HL-60 (cell line): ENCODE results near the gene FOXA3.

Experiments
- DNase-seq, 2 experiments: peaks; one replicate each; pipeline ENCODE4 v3.0.0-alpha.2; 2010 to 2020; ENCODE audit warnings: low read depth in 1 of 2, low spot score in 1 of 2
- H3K27ac ChIP-seq: fragments of 250-450 bp; sonication (Bioruptor Pico); replicated peaks from 2 replicates; pipeline ENCODE4 v1.5.1; 2020; ENCODE audit warnings: mild to moderate bottlenecking, moderate library complexity
- H3K27me3 ChIP-seq: fragments of 250-450 bp; sonication (Bioruptor Pico); 2 replicates; pipeline ENCODE4 v1.5.1; 2021; ENCODE audit warnings: mild to moderate bottlenecking, moderate library complexity; ENCODE audit not compliant: insufficient read depth, poor library complexity, severe bottlenecking
- H3K4me3 ChIP-seq: replicated peaks from 2 replicates; pipeline ENCODE4 v1.5.1; 2011; ENCODE audit warnings: mild to moderate bottlenecking, control low read depth, low read length; ENCODE audit not compliant: insufficient read depth
- GABPA ChIP-seq: IDR thresholded peaks from 2 replicates; pipeline ENCODE4 v1.6.1; 2012; ENCODE audit warnings: low read depth
- POLR2AphosphoS5 ChIP-seq: IDR thresholded peaks from 2 replicates; pipeline ENCODE4 v1.6.1; 2012; ENCODE audit warnings: low read depth
- SPI1 ChIP-seq: IDR thresholded peaks from 2 replicates; pipeline ENCODE4 v1.6.1; 2012; ENCODE audit warnings: low read depth, mild to moderate bottlenecking, borderline replicate concordance
- TF ChIP-seq, protein P1 (sequence below): IDR thresholded peaks from one replicate; pipeline ENCODE4 v1.5.1; 2011; ENCODE audit warnings: low read length, control low read depth, inconsistent platforms; ENCODE audit not compliant: insufficient read depth
- TF ChIP-seq, protein P2 (sequence below): IDR thresholded peaks from 2 replicates; pipeline ENCODE4 v1.6.1; 2012; ENCODE audit warnings: low read depth; ENCODE audit not compliant: insufficient replicate concordance

FOXA3 gene

DNA sequence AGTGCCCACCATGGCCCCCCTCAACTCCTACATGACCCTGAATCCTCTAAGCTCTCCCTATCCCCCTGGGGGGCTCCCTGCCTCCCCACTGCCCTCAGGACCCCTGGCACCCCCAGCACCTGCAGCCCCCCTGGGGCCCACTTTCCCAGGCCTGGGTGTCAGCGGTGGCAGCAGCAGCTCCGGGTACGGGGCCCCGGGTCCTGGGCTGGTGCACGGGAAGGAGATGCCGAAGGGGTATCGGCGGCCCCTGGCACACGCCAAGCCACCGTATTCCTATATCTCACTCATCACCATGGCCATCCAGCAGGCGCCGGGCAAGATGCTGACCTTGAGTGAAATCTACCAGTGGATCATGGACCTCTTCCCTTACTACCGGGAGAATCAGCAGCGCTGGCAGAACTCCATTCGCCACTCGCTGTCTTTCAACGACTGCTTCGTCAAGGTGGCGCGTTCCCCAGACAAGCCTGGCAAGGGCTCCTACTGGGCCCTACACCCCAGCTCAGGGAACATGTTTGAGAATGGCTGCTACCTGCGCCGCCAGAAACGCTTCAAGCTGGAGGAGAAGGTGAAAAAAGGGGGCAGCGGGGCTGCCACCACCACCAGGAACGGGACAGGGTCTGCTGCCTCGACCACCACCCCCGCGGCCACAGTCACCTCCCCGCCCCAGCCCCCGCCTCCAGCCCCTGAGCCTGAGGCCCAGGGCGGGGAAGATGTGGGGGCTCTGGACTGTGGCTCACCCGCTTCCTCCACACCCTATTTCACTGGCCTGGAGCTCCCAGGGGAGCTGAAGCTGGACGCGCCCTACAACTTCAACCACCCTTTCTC lies 8.2 kb downstream of the FOXA3 start:
- no peak overlapping the region for H3K27ac ChIP-seq
- peaks cover 23% of the 10 kb centered on the region for H3K27me3 ChIP-seq
- no peak for DNase-seq
- H3K4me3 ChIP-seq: no peak overlapping the region
- TF ChIP-seq SPI1 (no peak), GABPA (no peak), POLR2AphosphoS5 (no peak)
- TF ChIP-seq, protein P1, sequence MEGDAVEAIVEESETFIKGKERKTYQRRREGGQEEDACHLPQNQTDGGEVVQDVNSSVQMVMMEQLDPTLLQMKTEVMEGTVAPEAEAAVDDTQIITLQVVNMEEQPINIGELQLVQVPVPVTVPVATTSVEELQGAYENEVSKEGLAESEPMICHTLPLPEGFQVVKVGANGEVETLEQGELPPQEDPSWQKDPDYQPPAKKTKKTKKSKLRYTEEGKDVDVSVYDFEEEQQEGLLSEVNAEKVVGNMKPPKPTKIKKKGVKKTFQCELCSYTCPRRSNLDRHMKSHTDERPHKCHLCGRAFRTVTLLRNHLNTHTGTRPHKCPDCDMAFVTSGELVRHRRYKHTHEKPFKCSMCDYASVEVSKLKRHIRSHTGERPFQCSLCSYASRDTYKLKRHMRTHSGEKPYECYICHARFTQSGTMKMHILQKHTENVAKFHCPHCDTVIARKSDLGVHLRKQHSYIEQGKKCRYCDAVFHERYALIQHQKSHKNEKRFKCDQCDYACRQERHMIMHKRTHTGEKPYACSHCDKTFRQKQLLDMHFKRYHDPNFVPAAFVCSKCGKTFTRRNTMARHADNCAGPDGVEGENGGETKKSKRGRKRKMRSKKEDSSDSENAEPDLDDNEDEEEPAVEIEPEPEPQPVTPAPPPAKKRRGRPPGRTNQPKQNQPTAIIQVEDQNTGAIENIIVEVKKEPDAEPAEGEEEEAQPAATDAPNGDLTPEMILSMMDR: no peak
- TF ChIP-seq, protein P2, sequence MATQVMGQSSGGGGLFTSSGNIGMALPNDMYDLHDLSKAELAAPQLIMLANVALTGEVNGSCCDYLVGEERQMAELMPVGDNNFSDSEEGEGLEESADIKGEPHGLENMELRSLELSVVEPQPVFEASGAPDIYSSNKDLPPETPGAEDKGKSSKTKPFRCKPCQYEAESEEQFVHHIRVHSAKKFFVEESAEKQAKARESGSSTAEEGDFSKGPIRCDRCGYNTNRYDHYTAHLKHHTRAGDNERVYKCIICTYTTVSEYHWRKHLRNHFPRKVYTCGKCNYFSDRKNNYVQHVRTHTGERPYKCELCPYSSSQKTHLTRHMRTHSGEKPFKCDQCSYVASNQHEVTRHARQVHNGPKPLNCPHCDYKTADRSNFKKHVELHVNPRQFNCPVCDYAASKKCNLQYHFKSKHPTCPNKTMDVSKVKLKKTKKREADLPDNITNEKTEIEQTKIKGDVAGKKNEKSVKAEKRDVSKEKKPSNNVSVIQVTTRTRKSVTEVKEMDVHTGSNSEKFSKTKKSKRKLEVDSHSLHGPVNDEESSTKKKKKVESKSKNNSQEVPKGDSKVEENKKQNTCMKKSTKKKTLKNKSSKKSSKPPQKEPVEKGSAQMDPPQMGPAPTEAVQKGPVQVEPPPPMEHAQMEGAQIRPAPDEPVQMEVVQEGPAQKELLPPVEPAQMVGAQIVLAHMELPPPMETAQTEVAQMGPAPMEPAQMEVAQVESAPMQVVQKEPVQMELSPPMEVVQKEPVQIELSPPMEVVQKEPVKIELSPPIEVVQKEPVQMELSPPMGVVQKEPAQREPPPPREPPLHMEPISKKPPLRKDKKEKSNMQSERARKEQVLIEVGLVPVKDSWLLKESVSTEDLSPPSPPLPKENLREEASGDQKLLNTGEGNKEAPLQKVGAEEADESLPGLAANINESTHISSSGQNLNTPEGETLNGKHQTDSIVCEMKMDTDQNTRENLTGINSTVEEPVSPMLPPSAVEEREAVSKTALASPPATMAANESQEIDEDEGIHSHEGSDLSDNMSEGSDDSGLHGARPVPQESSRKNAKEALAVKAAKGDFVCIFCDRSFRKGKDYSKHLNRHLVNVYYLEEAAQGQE: no peak

DNA sequence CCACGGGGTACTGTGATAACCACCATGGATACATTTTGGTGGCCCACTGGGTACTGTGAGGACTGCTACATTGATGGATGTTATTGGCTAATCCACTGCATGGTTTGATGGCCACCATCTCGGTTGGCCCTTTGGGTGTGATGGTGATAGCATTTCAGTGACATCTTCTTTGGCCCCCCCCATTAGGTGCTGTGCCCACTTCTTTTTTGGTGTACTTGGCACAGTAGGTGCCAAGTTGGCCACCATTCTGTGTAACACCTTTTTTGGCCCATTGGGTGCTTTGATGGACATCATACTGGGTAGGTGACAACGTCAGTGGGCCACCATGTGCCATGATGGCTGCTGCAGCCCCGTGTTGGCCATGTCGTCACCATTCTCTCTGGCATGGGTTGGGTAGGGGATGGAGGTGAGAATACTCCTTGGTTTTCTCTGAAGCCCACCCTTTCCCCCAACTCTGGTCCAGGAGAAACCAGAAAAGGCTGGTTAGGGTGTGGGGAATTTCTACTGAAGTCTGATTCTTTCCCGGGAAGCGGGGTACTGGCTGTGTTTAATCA lies 9.2 kb downstream of the FOXA3 start:
- DNase-seq: no peak
- Histone ChIP-seq H3K27ac (no peak overlapping the region), H3K4me3 (no peak overlapping the region), H3K27me3 (peaks cover 26% of the 10 kb centered on the region)
- no peak for TF ChIP-seq GABPA
- TF ChIP-seq, protein P1: no peak
- no peak for TF ChIP-seq SPI1
- TF ChIP-seq, protein P2: no peak
- TF ChIP-seq POLR2AphosphoS5: no peak

DNA sequence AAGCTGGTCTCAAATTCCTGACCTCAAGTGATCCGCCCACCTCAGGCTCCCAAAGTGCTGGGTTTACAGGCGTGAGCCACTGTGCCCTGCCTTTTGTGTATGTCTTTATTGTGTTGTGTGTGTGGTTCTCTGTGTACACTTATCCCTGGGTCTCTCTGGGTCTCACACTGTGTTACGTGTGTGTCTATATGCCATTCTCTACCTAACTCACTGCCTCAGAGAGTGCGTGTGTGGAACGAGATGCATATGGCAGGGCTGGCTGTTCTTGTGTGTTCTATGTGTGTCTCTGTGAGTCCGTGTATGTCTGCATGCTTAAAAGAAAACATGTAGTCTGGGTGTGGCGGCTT lies 10.5 kb downstream of the FOXA3 start:
- no peak overlapping the region for H3K27ac ChIP-seq
- TF ChIP-seq, protein P2: no peak
- TF ChIP-seq POLR2AphosphoS5 (no peak), SPI1 (no peak), GABPA (no peak)
- TF ChIP-seq, protein P1: no peak
- H3K27me3 ChIP-seq: peaks cover 28% of the 10 kb centered on the region
- DNase-seq: no peak
- H3K4me3 ChIP-seq: no peak overlapping the region
